ENCODE data around the gene OPTN. TPM values are rescaled to one million over a fixed set of nuclear protein-coding genes. Genes with fewer than 3 reads are reported as not detected.
"Not testable (repeated sequence)": the region's sequence is repeated elsewhere in the genome, so short reads cannot be mapped to it uniquely, and the experiment has no call there.

The OPTN gene
- 39.5 and 43.6 TPM in 2 replicates for total RNA-seq

- DNase-seq = peak; percentile 93
- Mint-ChIP-seq H3K27me3 (no peaks in the 10 kb centered on the region), H3K9me3 (no peaks in the 10 kb centered on the region), H3K36me3 (ENCODE audit: low read depth) (peaks cover 20% of the 10 kb centered on the region), H3K4me1 (peaks cover 46% of the 10 kb centered on the region), H3K27ac (peak within 1 kb of the TSS; percentile 92), H3K4me3 (peak within 1 kb of the TSS; percentile 92)
- intact Hi-C loops (cut with micrococcal nuclease) = loop anchor here (1.0 to 10.0 kb wide), 4 partner anchors 61 to 385 kb away; partner anchors contain the start of gene MCM10
Measured at GRCh38 chr10:13099666-13100348, at the start of gene OPTN. OPTN (plus strand) TSS chr10:13100163; CDS start chr10:13109123, 8,960 bp downstream.

GRCh38 chr10:13051126-13051694 is 48.8 kb upstream of the OPTN start:
- H3K27ac Mint-ChIP-seq = no peak overlapping the region
- no peaks in the 10 kb centered on the region for H3K36me3 Mint-ChIP-seq (ENCODE audit: low read depth)
- H3K9me3 Mint-ChIP-seq = no peaks in the 10 kb centered on the region
- intact Hi-C loops (cut with micrococcal nuclease) = no loop called here
- peaks cover 9% of the 10 kb centered on the region for H3K27me3 Mint-ChIP-seq
- no peak for DNase-seq
- no peaks in the 10 kb centered on the region for H3K4me1 Mint-ChIP-seq
- H3K4me3 Mint-ChIP-seq = no peak overlapping the region

GRCh38 chr10:13053208-13053607 is 46.8 kb upstream of the OPTN start:
- H3K9me3 Mint-ChIP-seq; DNase-seq; intact Hi-C loops (cut with micrococcal nuclease); H3K36me3 Mint-ChIP-seq (ENCODE audit: low read depth); H3K27ac Mint-ChIP-seq; H3K27me3 Mint-ChIP-seq; H3K4me3 Mint-ChIP-seq; H3K4me1 Mint-ChIP-seq: not testable (repeated sequence)

- no peak for DNase-seq
- peaks cover 9% of the 10 kb centered on the region for H3K27me3 Mint-ChIP-seq
- intact Hi-C loops (cut with micrococcal nuclease) = no loop called here
- H3K4me3 Mint-ChIP-seq = no peak overlapping the region
- no peak overlapping the region for H3K27ac Mint-ChIP-seq
- H3K4me1 Mint-ChIP-seq = no peaks in the 10 kb centered on the region
- H3K9me3 Mint-ChIP-seq = no peaks in the 10 kb centered on the region
- no peaks in the 10 kb centered on the region for H3K36me3 Mint-ChIP-seq (ENCODE audit: low read depth)
Measured at GRCh38 chr10:13053794-13054462, 46.0 kb upstream of the OPTN start.

GRCh38 chr10:13054844-13055243 is 45.1 kb upstream of the OPTN start:
- no peak overlapping the region for H3K4me3 Mint-ChIP-seq
- no peak for DNase-seq
- H3K36me3 Mint-ChIP-seq (ENCODE audit: low read depth) = no peaks in the 10 kb centered on the region
- H3K4me1 Mint-ChIP-seq = no peaks in the 10 kb centered on the region
- H3K9me3 Mint-ChIP-seq = no peaks in the 10 kb centered on the region
- intact Hi-C loops (cut with micrococcal nuclease) = no loop called here
- H3K27ac Mint-ChIP-seq = no peak overlapping the region
- H3K27me3 Mint-ChIP-seq = peaks cover 7% of the 10 kb centered on the region

GRCh38 chr10:13056456-13057077 is 43.4 kb upstream of the OPTN start:
- Mint-ChIP-seq H3K4me1 (no peaks in the 10 kb centered on the region), H3K27me3 (peaks cover 7% of the 10 kb centered on the region), H3K36me3 (ENCODE audit: low read depth) (no peaks in the 10 kb centered on the region), H3K4me3 (no peak overlapping the region), H3K27ac (no peak overlapping the region), H3K9me3 (no peaks in the 10 kb centered on the region)
- DNase-seq = no peak
- intact Hi-C loops (cut with micrococcal nuclease) = no loop called here

- DNase-seq = no peak
- Mint-ChIP-seq H3K9me3 (no peaks in the 10 kb centered on the region), H3K4me3 (no peak overlapping the region), H3K4me1 (no peaks in the 10 kb centered on the region), H3K36me3 (ENCODE audit: low read depth) (no peaks in the 10 kb centered on the region), H3K27ac (no peak overlapping the region), H3K27me3 (peaks cover 6% of the 10 kb centered on the region)
- intact Hi-C loops (cut with micrococcal nuclease) = no loop called here
Measured at GRCh38 chr10:13062803-13063202, 37.2 kb upstream of the OPTN start.

- H3K4me1 Mint-ChIP-seq = no peaks in the 10 kb centered on the region
- intact Hi-C loops (cut with micrococcal nuclease) = no loop called here
- no peaks in the 10 kb centered on the region for H3K36me3 Mint-ChIP-seq (ENCODE audit: low read depth)
- H3K9me3 Mint-ChIP-seq = no peaks in the 10 kb centered on the region
- H3K27me3 Mint-ChIP-seq = peaks cover 11% of the 10 kb centered on the region
- no peak overlapping the region for H3K27ac Mint-ChIP-seq
- DNase-seq = no peak
- H3K4me3 Mint-ChIP-seq = no peak overlapping the region
Measured at GRCh38 chr10:13066527-13066926, 33.4 kb upstream of the OPTN start.

GRCh38 chr10:13067431-13067830 is 32.5 kb upstream of the OPTN start:
- no peaks in the 10 kb centered on the region for H3K36me3 Mint-ChIP-seq (ENCODE audit: low read depth)
- H3K4me3 Mint-ChIP-seq = no peak overlapping the region
- peaks cover 11% of the 10 kb centered on the region for H3K27me3 Mint-ChIP-seq
- intact Hi-C loops (cut with micrococcal nuclease) = no loop called here
- no peak for DNase-seq
- H3K4me1 Mint-ChIP-seq = no peaks in the 10 kb centered on the region
- no peak overlapping the region for H3K27ac Mint-ChIP-seq
- H3K9me3 Mint-ChIP-seq = no peaks in the 10 kb centered on the region

- Mint-ChIP-seq H3K4me3 (no peak overlapping the region), H3K27ac (no peak overlapping the region), H3K4me1 (no peaks in the 10 kb centered on the region), H3K9me3 (no peaks in the 10 kb centered on the region), H3K27me3 (peaks cover 11% of the 10 kb centered on the region), H3K36me3 (ENCODE audit: low read depth) (no peaks in the 10 kb centered on the region)
- intact Hi-C loops (cut with micrococcal nuclease) = no loop called here
- DNase-seq = no peak
Measured at GRCh38 chr10:13068071-13068470, 31.9 kb upstream of the OPTN start.

- Mint-ChIP-seq H3K36me3 (ENCODE audit: low read depth) (no peaks in the 10 kb centered on the region), H3K27ac (no peak overlapping the region), H3K4me1 (no peaks in the 10 kb centered on the region), H3K4me3 (no peak overlapping the region), H3K27me3 (peaks cover 11% of the 10 kb centered on the region), H3K9me3 (no peaks in the 10 kb centered on the region)
- no peak for DNase-seq
- intact Hi-C loops (cut with micrococcal nuclease) = no loop called here
Measured at GRCh38 chr10:13068484-13068883, 31.5 kb upstream of the OPTN start.

GRCh38 chr10:13072339-13072738 is 27.6 kb upstream of the OPTN start:
- H3K36me3 Mint-ChIP-seq (ENCODE audit: low read depth) = no peaks in the 10 kb centered on the region
- peaks cover 4% of the 10 kb centered on the region for H3K4me1 Mint-ChIP-seq
- intact Hi-C loops (cut with micrococcal nuclease) = no loop called here
- H3K4me3 Mint-ChIP-seq = no peak overlapping the region
- no peak overlapping the region for H3K27ac Mint-ChIP-seq
- peak; percentile 59 for DNase-seq
- H3K27me3 Mint-ChIP-seq = peaks cover 24% of the 10 kb centered on the region
- peaks cover 4% of the 10 kb centered on the region for H3K9me3 Mint-ChIP-seq

GRCh38 chr10:13074563-13075451 is 25.2 kb upstream of the OPTN start:
- H3K27ac Mint-ChIP-seq = no peak overlapping the region
- H3K9me3 Mint-ChIP-seq = peaks cover 8% of the 10 kb centered on the region
- H3K27me3 Mint-ChIP-seq = peaks cover 20% of the 10 kb centered on the region
- peak; percentile 86 for DNase-seq
- intact Hi-C loops (cut with micrococcal nuclease) = no loop called here
- H3K4me3 Mint-ChIP-seq = no peak overlapping the region
- no peaks in the 10 kb centered on the region for H3K36me3 Mint-ChIP-seq (ENCODE audit: low read depth)
- H3K4me1 Mint-ChIP-seq = peaks cover 4% of the 10 kb centered on the region
